ENCODE results near the gene GJD3. TPM values are rescaled to one million over a fixed set of nuclear protein-coding genes. Genes with fewer than 3 reads are reported as not detected.

Gene GJD3
- total RNA-seq, 2 experiments from 2014 or later = not detected

DNA sequence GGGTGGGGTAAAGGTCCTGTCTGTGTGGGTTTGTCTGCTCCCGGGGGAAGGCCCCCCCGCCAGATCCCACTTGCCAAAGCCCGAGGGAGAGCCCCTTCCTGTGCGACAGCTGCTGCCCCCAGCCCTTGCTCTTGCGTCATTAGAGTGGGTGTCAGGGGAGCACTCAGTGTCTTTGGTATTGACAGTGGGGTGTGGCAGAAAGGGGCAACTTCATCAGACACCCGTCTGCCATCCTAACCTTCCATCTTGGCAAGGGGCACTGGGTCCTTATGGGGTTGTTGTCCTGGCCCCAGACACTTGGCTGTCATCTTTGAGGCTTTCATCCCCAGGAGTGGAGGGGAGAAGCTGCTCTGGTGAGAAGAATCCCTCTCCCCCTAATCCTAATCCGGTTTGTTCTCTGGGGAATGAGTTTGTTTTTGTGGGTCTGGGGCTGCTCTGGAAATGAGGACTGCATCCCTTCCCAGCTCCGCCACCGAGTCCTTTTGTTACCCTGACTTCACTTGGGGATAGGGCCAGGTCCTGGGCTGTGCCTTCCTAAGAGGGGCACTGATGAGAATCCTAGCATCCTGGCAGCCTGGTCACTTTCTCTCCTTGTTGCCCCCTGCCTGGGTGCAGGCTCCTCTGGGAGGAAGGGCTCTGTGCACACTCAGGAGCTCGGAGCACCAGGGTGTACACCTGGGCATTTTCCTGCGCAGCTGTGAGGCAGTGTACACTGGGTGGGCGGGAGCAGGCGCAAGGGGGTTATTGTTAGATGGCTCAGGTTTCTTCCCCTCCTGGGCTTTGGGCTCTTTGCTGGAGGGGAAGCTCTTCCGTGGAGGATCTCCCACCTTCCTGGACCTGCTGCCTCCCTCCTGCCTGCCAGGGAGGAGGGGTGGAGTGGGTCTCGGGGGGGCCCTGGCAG, 21.1 kb downstream of the GJD3 start:
- no TSS peak for BruUV-seq (replicated peaks)
- peak overlapping the region; percentile 79 for H3K4me2 ChIP-seq (ENCODE audit: low read length)
- CTCF ChIA-PET (ENCODE audit: unreplicated experiment) = no interaction called here
- intact Hi-C loops (cut with micrococcal nuclease; ENCODE audit: unreplicated experiment) = no loop called here
- H3K4me1 ChIP-seq (ENCODE audit: insufficient read depth, low read length, poor library complexity, severe bottlenecking) = peaks cover 57% of the 10 kb centered on the region
- H3K79me2 ChIP-seq (ENCODE audit: insufficient read depth, low read depth, low read length) = no peaks in the 10 kb centered on the region
- no peaks in the 10 kb centered on the region for H3K9me3 ChIP-seq (ENCODE audit: low read length)
- H4K20me1 ChIP-seq (ENCODE audit: insufficient read depth, low read length) = no peaks in the 10 kb centered on the region
- POLR2A ChIA-PET = no interaction called here
- no peak overlapping the region for H2AFZ ChIP-seq (ENCODE audit: low read length)
- DNase-seq (ENCODE audit: low spot score) = no peak
- no peak overlapping the region for H3K4me3 ChIP-seq (ENCODE audit: low read depth, low read length, poor library complexity, severe bottlenecking)
- H3K9me2 ChIP-seq (ENCODE audit: insufficient read depth, low read length) = no peaks in the 10 kb centered on the region
- no peaks in the 10 kb centered on the region for H3K36me3 ChIP-seq (ENCODE audit: insufficient read depth, low read length)
- no peak overlapping the region for H3K27ac ChIP-seq (ENCODE audit: low read depth, low read length, poor library complexity, severe bottlenecking)
- TF ChIP-seq, protein P1, sequence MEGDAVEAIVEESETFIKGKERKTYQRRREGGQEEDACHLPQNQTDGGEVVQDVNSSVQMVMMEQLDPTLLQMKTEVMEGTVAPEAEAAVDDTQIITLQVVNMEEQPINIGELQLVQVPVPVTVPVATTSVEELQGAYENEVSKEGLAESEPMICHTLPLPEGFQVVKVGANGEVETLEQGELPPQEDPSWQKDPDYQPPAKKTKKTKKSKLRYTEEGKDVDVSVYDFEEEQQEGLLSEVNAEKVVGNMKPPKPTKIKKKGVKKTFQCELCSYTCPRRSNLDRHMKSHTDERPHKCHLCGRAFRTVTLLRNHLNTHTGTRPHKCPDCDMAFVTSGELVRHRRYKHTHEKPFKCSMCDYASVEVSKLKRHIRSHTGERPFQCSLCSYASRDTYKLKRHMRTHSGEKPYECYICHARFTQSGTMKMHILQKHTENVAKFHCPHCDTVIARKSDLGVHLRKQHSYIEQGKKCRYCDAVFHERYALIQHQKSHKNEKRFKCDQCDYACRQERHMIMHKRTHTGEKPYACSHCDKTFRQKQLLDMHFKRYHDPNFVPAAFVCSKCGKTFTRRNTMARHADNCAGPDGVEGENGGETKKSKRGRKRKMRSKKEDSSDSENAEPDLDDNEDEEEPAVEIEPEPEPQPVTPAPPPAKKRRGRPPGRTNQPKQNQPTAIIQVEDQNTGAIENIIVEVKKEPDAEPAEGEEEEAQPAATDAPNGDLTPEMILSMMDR (conservative IDR thresholded peaks at IDR 0.05; ENCODE audit: low read length) = no peak
- no peak for TF ChIP-seq EZH2phosphoT487 (IDR thresholded peaks at IDR 0.05; ENCODE audit: borderline replicate concordance, low read depth, low read length)

DNA sequence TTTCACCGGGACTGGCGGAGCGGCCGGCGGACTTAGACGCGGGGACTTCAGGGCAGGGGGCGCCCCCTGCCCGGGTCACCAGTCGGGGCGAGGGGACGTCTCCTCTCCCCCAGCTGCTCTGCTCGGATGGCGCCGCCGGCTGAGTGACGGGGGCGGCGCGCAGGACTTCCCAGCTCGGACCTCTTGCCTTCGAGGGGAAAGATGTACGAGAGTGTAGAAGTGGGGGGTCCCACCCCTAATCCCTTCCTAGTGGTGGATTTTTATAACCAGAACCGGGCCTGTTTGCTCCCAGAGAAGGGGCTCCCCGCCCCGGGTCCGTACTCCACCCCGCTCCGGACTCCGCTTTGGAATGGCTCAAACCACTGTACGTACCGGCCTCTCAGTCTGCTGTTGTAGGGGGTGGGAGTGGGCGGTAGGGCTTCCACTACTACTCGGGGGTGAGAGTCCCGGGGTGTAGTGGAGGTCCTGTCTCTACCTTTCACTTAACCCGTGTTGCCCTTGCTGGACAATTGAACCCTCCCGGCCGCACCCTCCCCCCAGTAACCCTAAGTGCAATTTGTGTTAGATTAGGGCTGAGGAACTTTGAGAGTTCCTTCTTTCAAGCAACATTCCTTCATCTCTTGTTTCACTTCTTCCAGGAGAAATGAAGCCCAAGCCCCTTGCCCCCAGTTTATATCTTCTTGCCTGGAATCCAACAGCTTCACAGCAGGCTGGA, 21.9 kb downstream of the GJD3 start:
- ChIA-PET CTCF (ENCODE audit: unreplicated experiment) (no interaction called here), POLR2A (no interaction called here)
- no peak for TF ChIP-seq EZH2phosphoT487 (IDR thresholded peaks at IDR 0.05; ENCODE audit: borderline replicate concordance, low read depth, low read length)
- TF ChIP-seq, protein P1 (conservative IDR thresholded peaks at IDR 0.05; ENCODE audit: low read length) = no peak
- Histone ChIP-seq H3K36me3 (ENCODE audit: insufficient read depth, low read length) (no peaks in the 10 kb centered on the region), H3K4me2 (ENCODE audit: low read length) (peak overlapping the region; percentile 79), H4K20me1 (ENCODE audit: insufficient read depth, low read length) (no peaks in the 10 kb centered on the region), H3K9me2 (ENCODE audit: insufficient read depth, low read length) (no peaks in the 10 kb centered on the region), H3K4me1 (ENCODE audit: insufficient read depth, low read length, poor library complexity, severe bottlenecking) (peaks cover 57% of the 10 kb centered on the region), H2AFZ (ENCODE audit: low read length) (no peak overlapping the region), H3K9me3 (ENCODE audit: low read length) (no peaks in the 10 kb centered on the region), H3K4me3 (ENCODE audit: low read depth, low read length, poor library complexity, severe bottlenecking) (peak overlapping the region; percentile 73), H3K79me2 (ENCODE audit: insufficient read depth, low read depth, low read length) (no peaks in the 10 kb centered on the region), H3K27ac (ENCODE audit: low read depth, low read length, poor library complexity, severe bottlenecking) (no peak overlapping the region)
- intact Hi-C loops (cut with micrococcal nuclease; ENCODE audit: unreplicated experiment) = no loop called here
- no peak for DNase-seq (ENCODE audit: low spot score)
- BruUV-seq (replicated peaks) = no TSS peak

Measured in OCI-LY7 (cell line).